ENCODE measurements around the gene KCNK6. TPM values are rescaled to one million over a fixed set of nuclear protein-coding genes. Genes with fewer than 3 reads are reported as not detected.

KCNK6 gene
- total and polyA plus RNA-seq, 2 donors (not counting 3 experiments of a cell fraction or from before 2014, with no cell fraction given): 7.4 to 11.3 TPM

DNA sequence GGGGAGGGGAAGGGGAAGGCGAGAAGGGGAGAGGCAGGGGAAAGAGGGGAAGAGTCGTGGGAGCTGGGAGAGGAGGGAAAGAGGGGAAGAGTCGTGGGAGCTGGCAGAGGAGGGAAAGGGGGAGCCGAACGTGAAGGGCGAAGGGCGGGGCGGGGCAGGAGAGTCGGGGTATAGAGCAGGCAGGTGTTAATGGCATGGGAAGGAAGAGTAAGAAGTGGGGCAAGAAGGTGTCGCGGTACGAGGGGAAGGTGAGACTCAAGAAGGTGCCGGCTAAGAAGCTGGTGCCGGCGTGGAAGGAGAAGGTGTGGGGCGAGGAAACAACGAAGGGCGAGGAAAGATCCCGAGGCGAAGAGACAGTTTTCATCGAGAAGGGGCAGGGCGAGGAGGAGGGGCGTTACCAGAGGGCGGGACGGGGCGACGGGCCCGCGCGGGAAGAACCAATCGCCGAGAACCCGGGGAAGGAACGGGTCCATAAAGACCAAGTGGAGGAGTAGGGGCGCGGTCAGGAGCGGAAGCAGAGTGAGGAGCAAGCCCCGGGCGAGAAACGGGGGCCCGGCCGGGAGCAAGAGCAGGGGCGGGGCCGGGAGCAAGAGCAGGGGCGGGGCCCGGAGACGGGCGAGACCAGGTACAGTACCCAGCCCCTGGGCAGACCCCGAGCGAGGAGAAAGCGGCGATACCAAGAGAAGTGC, 16.4 kb downstream of the KCNK6 start:
- dilution Hi-C loops (cut with MboI; ENCODE audit: extremely low pct_ligation_motif_present, low sequenced_read_pairs) (no loop called here), intact Hi-C loops (cut with micrococcal nuclease) (loop anchor here (1.0 to 10.0 kb wide), 10 partner anchors 20 to 438 kb away; partner anchors contain the start of genes GGN, PSMD8 and SPRED3)
- Histone ChIP-seq H3K4me2 (ENCODE audit: insufficient read depth, low read length) (peak overlapping the region; percentile 87), H3K79me2 (ENCODE audit: control insufficient read depth, insufficient read depth, low read length) (no peaks in the 10 kb centered on the region), H3K36me3 (ENCODE audit: control insufficient read depth in 2 of 2, extremely low read depth in 1 of 2, insufficient read depth in 2 of 2, low read length in 2 of 2) (no peaks in the 10 kb centered on the region), H3K4me3 (replicated peaks in 1 of 3; ENCODE audit: insufficient read depth in 1 of 3, low read depth in 1 of 3, low read length in 3 of 3) (peak overlapping the region; percentile 52 to 83 (median 75)), H3K4me1 (ENCODE audit: control insufficient read depth, extremely low read depth, insufficient read depth, low read length) (peaks cover 3% of the 10 kb centered on the region), H3K27ac (ENCODE audit: insufficient read depth, low read depth, low read length) (peak overlapping the region; percentile 22), H3K9me1 (replicated peaks; ENCODE audit: control insufficient read depth, extremely low read depth, insufficient read depth, low read length) (no peaks in the 10 kb centered on the region), H2AFZ (ENCODE audit: low read depth, low read length) (peak overlapping the region; percentile 99), H4K20me1 (replicated peaks; ENCODE audit: control insufficient read depth, extremely low read depth, insufficient read depth, low read length) (no peaks in the 10 kb centered on the region), H3K27me3 (ENCODE audit: control insufficient read depth in 2 of 2, insufficient read depth in 2 of 2, low read length in 2 of 2) (no peaks in the 10 kb centered on the region), H3K9me3 (replicated peaks; ENCODE audit: control insufficient read depth, insufficient read depth, low read length) (no peaks in the 10 kb centered on the region), H3K9ac (replicated peaks; ENCODE audit: extremely low read depth, insufficient read depth, low read length) (peak overlapping the region; percentile 46)
- POLR2A ChIA-PET: interaction anchor here (0.6 to 1.2 kb wide), 4 partner anchors 38 to 332 kb away, joined by 3 to 9 read pairs (median 4); partner anchors contain the start of gene PSMD8
- BruUV-seq (replicated peaks): no TSS peak
- FAIRE-seq (no peak), DNase-seq (ENCODE audit: low read depth, low spot score) (peak; percentile 96)
- CTCF ChIA-PET: interaction anchor here (0.6 to 4.1 kb wide), 25 partner anchors 15 to 441 kb away, joined by 3 to 123 read pairs (median 4); partner anchors contain the start of genes C19orf33, FAM98C, GGN and KCNK6
- TF ChIP-seq JUN (IDR thresholded peaks at IDR 0.05; ENCODE audit: borderline replicate concordance, insufficient read depth, insufficient read length, low read depth): no peak
- no peak for TF ChIP-seq EZH2 (IDR thresholded peaks at IDR 0.05; ENCODE audit: borderline replicate concordance, low read depth, low read length, severe bottlenecking)
- TF ChIP-seq GATA2 (IDR thresholded peaks at IDR 0.05; ENCODE audit: insufficient read depth, insufficient read length, low read depth, low read length): no peak
- no peak for TF ChIP-seq MYC (IDR thresholded peaks at IDR 0.05; ENCODE audit: low read depth, low read length)
- TF ChIP-seq FOS (IDR thresholded peaks at IDR 0.05; ENCODE audit: borderline replicate concordance, insufficient read depth, low read length): no peak
- TF ChIP-seq POLR2AphosphoS5 (IDR thresholded peaks at IDR 0.05; ENCODE audit: insufficient read depth, low read depth, low read length): no peak
- TF ChIP-seq, protein P1, sequence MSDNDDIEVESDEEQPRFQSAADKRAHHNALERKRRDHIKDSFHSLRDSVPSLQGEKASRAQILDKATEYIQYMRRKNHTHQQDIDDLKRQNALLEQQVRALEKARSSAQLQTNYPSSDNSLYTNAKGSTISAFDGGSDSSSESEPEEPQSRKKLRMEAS (IDR thresholded peaks at IDR 0.05; ENCODE audit: insufficient read depth, insufficient read length): no peak
- no peak for TF ChIP-seq POLR2A (IDR thresholded peaks at IDR 0.05; ENCODE audit: low read depth, low read length)
- TF ChIP-seq, protein P2, sequence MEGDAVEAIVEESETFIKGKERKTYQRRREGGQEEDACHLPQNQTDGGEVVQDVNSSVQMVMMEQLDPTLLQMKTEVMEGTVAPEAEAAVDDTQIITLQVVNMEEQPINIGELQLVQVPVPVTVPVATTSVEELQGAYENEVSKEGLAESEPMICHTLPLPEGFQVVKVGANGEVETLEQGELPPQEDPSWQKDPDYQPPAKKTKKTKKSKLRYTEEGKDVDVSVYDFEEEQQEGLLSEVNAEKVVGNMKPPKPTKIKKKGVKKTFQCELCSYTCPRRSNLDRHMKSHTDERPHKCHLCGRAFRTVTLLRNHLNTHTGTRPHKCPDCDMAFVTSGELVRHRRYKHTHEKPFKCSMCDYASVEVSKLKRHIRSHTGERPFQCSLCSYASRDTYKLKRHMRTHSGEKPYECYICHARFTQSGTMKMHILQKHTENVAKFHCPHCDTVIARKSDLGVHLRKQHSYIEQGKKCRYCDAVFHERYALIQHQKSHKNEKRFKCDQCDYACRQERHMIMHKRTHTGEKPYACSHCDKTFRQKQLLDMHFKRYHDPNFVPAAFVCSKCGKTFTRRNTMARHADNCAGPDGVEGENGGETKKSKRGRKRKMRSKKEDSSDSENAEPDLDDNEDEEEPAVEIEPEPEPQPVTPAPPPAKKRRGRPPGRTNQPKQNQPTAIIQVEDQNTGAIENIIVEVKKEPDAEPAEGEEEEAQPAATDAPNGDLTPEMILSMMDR (IDR thresholded peaks at IDR 0.05; ENCODE audit: extremely low read depth in 1 of 2, insufficient read depth in 1 of 2, low read depth in 1 of 2, low read length in 2 of 2): no peak
